Measurements from ENCODE around the gene UBE2E3. TPM values are rescaled to one million over a fixed set of nuclear protein-coding genes. Genes with fewer than 3 reads are reported as not detected.
A peak's percentile ranks its signal among the peaks of the same experiment; 100 is the strongest.

The UBE2E3 gene
- total and polyA plus RNA-seq, 7 donors, result 61.9 to 125 (median 87.1) TPM

DNA sequence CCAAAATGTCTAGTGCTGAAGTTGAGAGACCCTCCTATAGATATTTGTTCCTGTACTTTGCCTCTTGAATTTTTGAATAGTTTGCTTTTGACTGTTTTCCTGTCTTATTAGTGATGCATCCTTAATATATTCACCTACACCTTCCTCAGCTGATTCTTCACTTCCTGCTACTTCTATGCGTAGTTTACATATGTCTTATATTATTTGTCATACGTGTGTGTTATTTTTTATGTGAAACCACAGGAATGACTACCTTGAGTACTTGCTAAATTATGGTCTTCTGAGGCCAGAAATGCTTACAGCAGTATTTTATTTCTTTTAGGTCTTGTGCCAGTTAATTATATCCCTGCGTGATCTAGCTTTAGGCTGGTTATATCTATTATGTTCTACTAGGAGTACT is 9.9 kb downstream of the UBE2E3 start:
- no peak for ATAC-seq
- DNase-seq, result no peak
- Histone ChIP-seq H3K4me1 (peaks cover 78% of the 10 kb centered on the region), H3K9me3 (no peaks in the 10 kb centered on the region), H3K36me3 (ENCODE audit: insufficient read depth in 1 of 2, low read depth in 1 of 2) (no peaks in the 10 kb centered on the region), H3K27ac (peak overlapping the region; percentile 7), H3K4me3 (no peak overlapping the region), H3K27me3 (ENCODE audit: insufficient read depth in 3 of 3, low read length in 2 of 3) (no peaks in the 10 kb centered on the region)
- 50 to 52% (median 51%) methylated on average over 3 of the region's 3 CpGs for WGBS, 3 donors
- TF ChIP-seq, protein P1, sequence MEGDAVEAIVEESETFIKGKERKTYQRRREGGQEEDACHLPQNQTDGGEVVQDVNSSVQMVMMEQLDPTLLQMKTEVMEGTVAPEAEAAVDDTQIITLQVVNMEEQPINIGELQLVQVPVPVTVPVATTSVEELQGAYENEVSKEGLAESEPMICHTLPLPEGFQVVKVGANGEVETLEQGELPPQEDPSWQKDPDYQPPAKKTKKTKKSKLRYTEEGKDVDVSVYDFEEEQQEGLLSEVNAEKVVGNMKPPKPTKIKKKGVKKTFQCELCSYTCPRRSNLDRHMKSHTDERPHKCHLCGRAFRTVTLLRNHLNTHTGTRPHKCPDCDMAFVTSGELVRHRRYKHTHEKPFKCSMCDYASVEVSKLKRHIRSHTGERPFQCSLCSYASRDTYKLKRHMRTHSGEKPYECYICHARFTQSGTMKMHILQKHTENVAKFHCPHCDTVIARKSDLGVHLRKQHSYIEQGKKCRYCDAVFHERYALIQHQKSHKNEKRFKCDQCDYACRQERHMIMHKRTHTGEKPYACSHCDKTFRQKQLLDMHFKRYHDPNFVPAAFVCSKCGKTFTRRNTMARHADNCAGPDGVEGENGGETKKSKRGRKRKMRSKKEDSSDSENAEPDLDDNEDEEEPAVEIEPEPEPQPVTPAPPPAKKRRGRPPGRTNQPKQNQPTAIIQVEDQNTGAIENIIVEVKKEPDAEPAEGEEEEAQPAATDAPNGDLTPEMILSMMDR (IDR thresholded peaks at IDR 0.05), result no peak
- intact Hi-C loops (cut with DNase I), result loop anchor here in 1 of 2 donors (10.0 kb wide), 1 partner anchor 54 kb away; no protein-coding TSS in a partner anchor

- H3K4me3 ChIP-seq, result no peak overlapping the region
- peaks cover 74% of the 10 kb centered on the region for H3K4me1 ChIP-seq
- H3K36me3 ChIP-seq (ENCODE audit: insufficient read depth in 1 of 2, low read depth in 1 of 2), result no peaks in the 10 kb centered on the region
- DNase-seq, result no peak
- TF ChIP-seq, protein P1 (IDR thresholded peaks at IDR 0.05), result no peak
- H3K27ac ChIP-seq, result peak overlapping the region; percentile 7
- no peaks in the 10 kb centered on the region for H3K27me3 ChIP-seq (ENCODE audit: insufficient read depth in 3 of 3, low read length in 2 of 3)
- 100% methylated on average over 1 of the region's 1 CpG for WGBS, 3 donors
- H3K9me3 ChIP-seq, result no peaks in the 10 kb centered on the region
- intact Hi-C loops (cut with DNase I), result loop anchor here in 1 of 2 donors (10.0 kb wide), 1 partner anchor 54 kb away; no protein-coding TSS in a partner anchor
- ATAC-seq, result no peak
Measured at GRCh38 chr2:180990794-180991193, 10.4 kb downstream of the UBE2E3 start.

DNA sequence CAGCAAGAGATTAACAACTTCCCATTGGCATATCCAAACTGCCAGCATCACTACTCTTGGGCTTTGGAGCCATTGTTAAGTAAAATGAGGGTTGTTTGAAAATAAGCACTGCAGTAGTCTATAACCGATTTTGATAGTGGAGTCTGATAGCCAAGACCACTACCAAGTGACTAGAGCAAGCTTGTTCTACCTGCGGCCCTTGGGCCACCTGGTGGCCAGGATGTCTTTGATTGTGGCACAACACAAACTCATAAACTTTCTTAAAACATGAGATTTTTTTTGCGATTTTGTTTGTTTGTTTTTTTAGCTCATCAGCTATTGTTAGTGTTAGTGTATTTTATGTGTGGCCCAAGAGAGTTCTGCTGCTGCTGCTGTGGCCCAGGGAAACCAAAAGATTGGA is 11.0 kb downstream of the UBE2E3 start:
- no peaks in the 10 kb centered on the region for H3K9me3 ChIP-seq
- peaks cover 70% of the 10 kb centered on the region for H3K4me1 ChIP-seq
- ATAC-seq (no peak), DNase-seq (no peak)
- H3K27me3 ChIP-seq (ENCODE audit: insufficient read depth in 3 of 3, low read length in 2 of 3), result no peaks in the 10 kb centered on the region
- H3K36me3 ChIP-seq (ENCODE audit: insufficient read depth in 1 of 2, low read depth in 1 of 2), result no peaks in the 10 kb centered on the region
- H3K4me3 ChIP-seq, result no peak overlapping the region
- H3K27ac ChIP-seq, result no peak overlapping the region
- WGBS, 3 donors, result 94 to 97% (median 97%) methylated on average over 3 of the region's 3 CpGs
- TF ChIP-seq, protein P1 (IDR thresholded peaks at IDR 0.05), result no peak
- intact Hi-C loops (cut with DNase I), result loop anchor here in 1 of 2 donors (10.0 kb wide), 1 partner anchor 53 kb away; no protein-coding TSS in a partner anchor

DNA sequence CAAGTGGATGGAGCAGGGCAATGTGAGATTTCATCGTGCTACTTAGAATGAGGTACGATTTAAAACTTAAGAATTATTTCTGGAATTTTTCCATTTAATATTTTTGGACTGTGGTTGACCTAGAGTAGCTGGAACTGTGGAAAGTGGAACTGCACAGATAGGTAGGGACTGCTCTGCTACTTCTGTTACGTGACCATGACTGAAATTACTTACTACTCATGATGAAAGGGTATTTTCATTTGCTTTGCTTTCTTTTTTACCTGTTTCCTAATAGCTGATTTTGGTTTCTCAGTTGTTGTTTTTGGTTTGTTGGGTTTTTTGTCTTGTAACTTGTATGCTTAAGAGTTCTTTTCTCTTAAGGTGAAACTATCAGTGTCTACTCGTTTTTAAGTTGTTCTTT is 11.4 kb downstream of the UBE2E3 start:
- WGBS, 3 donors, result 62 to 80% (median 64%) methylated on average over 4 of the region's 4 CpGs
- ATAC-seq (no peak), DNase-seq (no peak)
- H3K4me1 ChIP-seq, result peaks cover 66% of the 10 kb centered on the region
- no peaks in the 10 kb centered on the region for H3K27me3 ChIP-seq (ENCODE audit: insufficient read depth in 3 of 3, low read length in 2 of 3)
- H3K27ac ChIP-seq, result no peak overlapping the region
- intact Hi-C loops (cut with DNase I), result loop anchor here in 1 of 2 donors (10.0 kb wide), 1 partner anchor 53 kb away; no protein-coding TSS in a partner anchor
- TF ChIP-seq, protein P1 (IDR thresholded peaks at IDR 0.05), result no peak
- no peaks in the 10 kb centered on the region for H3K9me3 ChIP-seq
- no peak overlapping the region for H3K4me3 ChIP-seq
- H3K36me3 ChIP-seq (ENCODE audit: insufficient read depth in 1 of 2, low read depth in 1 of 2), result no peaks in the 10 kb centered on the region

DNA sequence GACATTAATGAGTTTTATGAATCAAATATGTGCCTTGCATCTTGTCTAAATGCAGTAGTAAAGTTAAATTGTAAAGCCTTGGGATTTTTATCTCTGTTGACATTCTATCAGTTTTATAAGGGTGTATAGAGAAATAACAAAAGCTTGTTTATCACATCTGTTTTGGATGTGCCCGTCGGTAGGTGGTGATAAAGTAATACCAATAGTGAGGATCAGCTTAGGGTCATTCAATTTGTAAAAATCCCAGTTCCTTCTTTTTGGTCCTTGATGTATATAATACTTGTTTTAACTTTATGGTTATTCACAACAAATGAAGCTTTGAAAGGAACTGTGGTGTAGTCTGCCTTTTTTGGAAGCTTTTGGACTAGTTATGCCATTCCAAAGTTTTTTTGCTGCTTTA is 12.6 kb downstream of the UBE2E3 start:
- intact Hi-C loops (cut with DNase I), result loop anchor here in 1 of 2 donors (10.0 kb wide), 1 partner anchor 52 kb away; no protein-coding TSS in a partner anchor
- 57 to 71% (median 66%) methylated on average over 2 of the region's 2 CpGs for WGBS, 3 donors
- H3K9me3 ChIP-seq, result no peaks in the 10 kb centered on the region
- H3K27ac ChIP-seq, result no peak overlapping the region
- DNase-seq (no peak), ATAC-seq (no peak)
- no peak overlapping the region for H3K4me3 ChIP-seq
- no peaks in the 10 kb centered on the region for H3K27me3 ChIP-seq (ENCODE audit: insufficient read depth in 3 of 3, low read length in 2 of 3)
- no peaks in the 10 kb centered on the region for H3K36me3 ChIP-seq (ENCODE audit: insufficient read depth in 1 of 2, low read depth in 1 of 2)
- peaks cover 54% of the 10 kb centered on the region for H3K4me1 ChIP-seq
- TF ChIP-seq, protein P1 (IDR thresholded peaks at IDR 0.05), result no peak
